B cell (primary cell): ENCODE measurements around the gene EFCC1.
A peak's percentile ranks its signal among the peaks of the same experiment; 100 is the strongest.

ENCODE experiments used
- CTCF ChIP-seq: fragments of 200-600 bp; IDR thresholded peaks from one replicate; pipeline ENCODE4 v1.8.0; 2022; ENCODE audit warnings: antibody characterized with exemption, mild to moderate bottlenecking
- EZH2 ChIP-seq: IDR thresholded peaks from 2 replicates; pipeline ENCODE4 v1.6.1; 2012; ENCODE audit warnings: borderline replicate concordance, low read depth, mild to moderate bottlenecking, moderate library complexity, low read length; ENCODE audit not compliant: insufficient read depth, poor library complexity, severe bottlenecking

GRCh38 chr3:128969993-128970739 is 30.9 kb upstream of the EFCC1 start:
- TF ChIP-seq CTCF (peak; percentile 97), EZH2 (no peak)
